HG02759 (cell line): ENCODE measurements around the gene IFNL1.
"Not testable (repeated sequence)": the region's sequence is repeated elsewhere in the genome, so short reads cannot be mapped to it uniquely, and the experiment has no call there.

Experiments used
- ATAC-seq: cut with Tn5 transposase; IDR thresholded peaks from one replicate; pipeline ENCODE4 v1.9.1; 2021; ENCODE audit warnings: mild to moderate bottlenecking, moderate library complexity; ENCODE audit not compliant: unreplicated experiment

The IFNL1 gene

DNA sequence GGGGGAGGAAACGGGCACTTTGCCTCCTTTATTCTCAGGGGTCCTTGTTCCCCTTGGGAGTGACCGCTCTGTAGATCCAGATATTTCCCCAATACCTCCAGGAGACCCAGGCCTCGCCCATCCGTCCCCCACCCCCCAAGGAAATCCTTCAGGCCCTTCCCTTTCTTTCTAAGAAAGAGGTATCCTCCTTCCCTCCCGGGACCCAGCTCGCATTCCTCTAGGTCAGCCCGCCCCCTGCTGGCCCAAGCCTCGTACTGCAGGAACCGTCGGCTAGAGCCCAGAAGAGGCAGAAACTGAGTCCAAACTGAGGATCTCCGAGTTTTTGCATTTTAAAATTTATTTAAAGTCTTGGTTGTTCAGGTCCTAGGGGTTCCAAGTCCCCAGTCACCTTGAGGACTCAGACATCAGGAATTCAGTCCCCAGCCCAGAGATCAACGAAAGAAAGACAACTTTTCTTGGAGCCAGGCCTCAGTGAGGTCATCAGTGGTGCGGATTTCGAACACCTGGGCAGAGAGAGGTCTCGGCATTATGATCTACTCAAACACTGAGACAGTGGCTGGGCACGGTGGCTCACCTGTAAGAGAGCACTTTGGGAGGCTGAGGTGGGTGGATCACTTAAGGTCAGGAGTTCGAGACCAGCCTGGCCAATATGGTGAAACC, 32.0 kb downstream of the IFNL1 start:
- ATAC-seq = no peak

DNA sequence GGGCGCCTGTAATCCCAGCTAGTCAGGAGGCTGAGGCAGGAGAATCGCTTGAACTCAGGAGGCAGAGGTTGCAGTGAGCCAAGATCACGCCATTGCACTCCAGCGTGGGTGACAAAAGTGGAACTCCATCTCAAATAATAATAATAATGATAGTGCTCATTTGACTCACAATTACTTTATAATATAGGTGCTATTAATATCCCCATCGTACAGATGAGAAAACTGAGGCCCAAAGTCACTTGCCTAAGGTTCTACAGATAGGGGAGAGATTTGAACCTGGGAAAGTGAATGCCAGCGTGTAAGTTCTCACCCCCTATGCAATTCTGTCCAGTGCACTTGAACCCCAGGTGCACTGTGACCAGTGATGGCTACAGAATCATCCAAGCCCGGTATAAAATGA, 33.7 kb downstream of the IFNL1 start:
- ATAC-seq = no peak

DNA sequence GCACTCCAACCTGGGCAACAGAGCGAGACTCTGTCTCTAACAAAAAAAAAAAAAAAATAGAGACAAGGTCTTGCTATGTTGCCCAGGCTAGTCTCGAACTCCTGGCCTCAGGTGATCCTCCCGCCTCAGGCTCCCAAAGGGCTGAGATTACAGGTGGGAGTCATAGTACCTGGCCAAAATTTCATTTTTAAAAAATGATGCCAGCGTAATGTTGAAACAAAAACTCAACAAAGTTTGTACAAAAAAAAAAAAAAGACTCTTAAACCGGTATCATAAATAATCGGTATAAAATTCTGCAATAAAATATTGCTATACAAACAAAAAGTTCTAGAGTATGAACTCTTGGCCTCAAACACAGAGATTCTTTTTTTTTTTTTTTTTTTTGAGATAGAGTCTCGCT, 36.1 kb downstream of the IFNL1 start:
- no peak for ATAC-seq

DNA sequence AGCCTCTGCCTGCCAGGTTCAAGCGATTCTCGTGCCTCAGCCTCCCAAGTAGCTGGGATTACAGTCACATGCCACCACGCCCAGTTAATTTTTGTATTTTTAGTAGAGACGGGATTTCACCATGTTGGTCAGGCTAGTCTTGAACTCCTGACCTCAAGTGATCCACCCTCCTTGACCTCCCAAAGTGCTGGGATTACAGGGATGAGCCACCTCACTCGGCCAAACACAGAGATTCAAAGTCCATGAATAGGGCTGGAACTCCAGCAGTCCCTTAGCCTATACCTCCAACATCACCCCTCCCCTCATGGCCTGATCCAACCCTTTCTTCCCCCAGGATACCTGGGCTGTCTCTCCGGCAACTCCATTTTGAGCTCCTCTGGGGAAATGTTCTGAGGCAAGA, 36.5 kb downstream of the IFNL1 start:
- not testable (repeated sequence) for ATAC-seq

DNA sequence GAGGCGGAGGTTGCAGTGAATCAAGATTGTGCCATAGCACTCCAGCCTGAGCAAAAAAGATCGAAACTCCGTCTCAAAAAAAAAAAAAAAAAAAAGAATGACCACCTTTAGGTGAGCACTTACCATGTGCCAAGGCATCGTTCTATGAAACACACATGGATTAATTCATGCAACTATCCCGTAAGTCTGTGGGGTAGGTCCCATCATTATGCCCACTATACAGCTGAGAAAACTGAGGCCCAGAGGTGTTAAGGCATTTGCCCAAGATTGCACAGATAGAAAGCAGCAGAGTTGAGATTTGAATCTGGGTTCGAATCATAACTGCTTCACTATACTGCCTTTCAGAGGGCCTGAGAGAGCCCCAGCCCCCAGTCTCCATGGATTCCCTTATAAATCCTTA, 37.3 kb downstream of the IFNL1 start:
- no peak for ATAC-seq

DNA sequence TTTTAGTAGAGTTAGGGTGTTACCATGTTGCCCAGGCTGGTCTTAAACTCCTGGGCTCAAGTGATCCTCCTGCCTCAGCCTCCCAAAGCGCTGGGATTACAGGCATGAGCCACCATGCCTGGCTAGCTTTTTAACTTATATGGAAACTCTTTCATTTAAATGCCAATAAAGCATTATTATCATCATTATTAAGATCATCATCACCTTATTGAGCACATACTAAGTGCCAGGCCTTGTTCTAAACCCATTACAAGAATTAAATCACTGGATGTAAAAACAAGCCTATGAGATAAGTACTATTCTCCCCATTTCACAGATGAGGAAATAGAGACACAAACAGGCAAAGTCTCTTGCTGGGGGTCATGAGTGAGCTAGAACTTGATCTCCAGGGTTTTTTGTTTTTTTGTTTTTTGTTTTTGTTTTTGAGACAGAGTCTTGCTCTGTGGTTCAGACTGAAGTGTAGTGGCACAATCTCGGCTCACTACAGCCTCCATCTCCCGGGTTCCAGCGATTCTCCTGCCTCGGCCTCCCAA, 38.3 kb downstream of the IFNL1 start:
- ATAC-seq = no peak

DNA sequence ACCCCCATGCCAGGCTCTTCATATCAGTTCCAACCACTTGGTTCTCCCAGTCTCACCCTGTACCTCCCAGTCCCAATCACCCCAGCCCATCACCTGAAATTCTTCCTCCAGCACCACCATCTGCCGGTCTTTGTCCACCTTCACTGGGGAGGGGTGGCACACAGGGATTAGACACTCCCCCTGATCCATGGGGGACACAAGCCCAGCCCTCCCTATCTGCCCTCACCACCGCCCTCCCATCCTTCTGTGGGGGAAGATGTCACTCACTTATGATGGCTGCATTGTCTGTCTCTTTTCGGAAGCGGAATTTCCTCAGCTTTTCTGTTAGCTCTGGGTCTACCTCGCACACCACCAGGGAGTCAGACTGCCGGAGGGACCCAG, 39.0 kb downstream of the IFNL1 start:
- ATAC-seq = no peak

DNA sequence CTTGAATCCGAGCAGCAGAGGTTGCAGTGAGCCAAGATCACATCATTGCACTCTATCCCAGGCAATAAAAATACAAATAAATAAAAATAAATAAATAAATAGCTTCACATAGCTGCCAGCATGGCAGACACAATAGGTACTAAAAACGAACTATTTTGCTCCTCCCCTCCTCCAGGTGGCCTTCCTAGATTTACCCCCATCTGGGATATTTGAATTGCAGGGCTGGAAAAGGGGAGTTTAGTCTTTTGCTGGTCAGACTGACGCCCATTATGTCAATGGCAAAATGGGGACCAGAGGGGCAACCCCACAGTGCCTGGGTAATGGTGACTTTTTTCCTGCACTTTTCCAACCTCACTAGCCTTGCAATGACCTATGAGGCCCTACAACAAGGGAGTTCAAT, 40.3 kb downstream of the IFNL1 start:
- no peak for ATAC-seq

DNA sequence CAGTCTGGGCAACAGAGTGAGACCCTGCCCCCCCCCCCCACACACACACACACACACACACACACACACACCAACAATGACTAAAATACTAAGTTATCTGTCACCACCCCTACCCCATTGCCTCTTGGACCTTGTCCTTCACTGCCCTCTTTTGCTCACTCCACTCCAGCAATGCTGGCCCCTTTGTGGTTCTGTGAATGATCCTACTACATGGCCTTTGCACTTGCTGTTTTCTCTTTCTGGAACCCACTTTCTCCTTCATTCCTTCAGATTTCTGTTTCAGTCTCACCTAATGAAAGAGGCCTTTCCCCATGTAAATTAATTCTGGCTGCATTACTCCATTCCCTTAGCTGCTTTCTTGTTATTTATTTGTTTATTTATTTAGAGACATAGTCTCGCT, 43.5 kb downstream of the IFNL1 start:
- ATAC-seq = no peak

DNA sequence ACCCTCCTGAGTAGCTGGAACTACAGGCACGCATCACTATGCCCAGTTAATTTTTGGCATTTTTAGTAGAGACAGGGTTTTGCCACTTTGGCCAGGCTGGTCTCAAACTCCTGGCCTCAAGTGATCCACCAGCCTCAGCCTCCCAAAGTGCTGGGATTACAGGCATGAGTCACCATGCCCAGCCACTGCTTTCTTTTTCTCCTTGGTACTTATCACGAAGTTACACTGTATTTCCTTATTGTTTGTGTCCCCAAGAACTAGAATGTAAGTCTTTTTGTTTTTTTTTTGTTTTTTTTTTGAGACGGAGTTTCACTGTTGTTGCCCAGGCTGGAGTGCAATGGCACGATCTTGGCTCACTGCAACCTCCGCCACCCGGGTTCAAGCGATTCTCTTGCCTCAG, 43.9 kb downstream of the IFNL1 start:
- not testable (repeated sequence) for ATAC-seq

DNA sequence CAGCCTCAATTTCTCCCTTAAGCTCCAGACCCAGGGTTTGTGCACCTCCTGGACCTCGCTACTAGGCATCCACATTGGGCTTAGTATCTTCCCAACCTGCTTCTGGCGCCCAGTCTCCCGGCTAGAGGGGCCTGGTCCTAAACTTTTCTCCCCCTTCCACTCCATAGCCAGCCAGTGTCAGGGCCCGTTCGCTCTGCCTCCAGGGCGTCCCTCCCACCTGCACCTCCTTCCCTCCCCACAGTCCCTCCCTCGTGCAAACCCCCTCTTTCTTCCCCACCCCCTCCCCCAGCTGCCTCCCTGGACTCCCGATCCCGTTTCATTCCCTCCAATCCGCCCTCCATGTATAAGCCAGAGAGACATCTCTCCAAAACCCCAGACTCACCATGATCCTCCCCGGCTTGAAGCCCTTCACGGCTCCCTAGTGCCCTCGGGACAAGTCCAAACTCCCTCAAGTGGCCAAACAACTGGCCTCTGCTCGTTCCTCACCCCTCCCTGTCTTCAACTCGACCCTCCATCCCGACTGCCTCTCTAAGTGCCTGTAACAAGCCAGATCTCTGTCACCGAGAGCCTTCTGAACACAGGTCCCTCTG, 45.0 kb downstream of the IFNL1 start:
- ATAC-seq = no peak

DNA sequence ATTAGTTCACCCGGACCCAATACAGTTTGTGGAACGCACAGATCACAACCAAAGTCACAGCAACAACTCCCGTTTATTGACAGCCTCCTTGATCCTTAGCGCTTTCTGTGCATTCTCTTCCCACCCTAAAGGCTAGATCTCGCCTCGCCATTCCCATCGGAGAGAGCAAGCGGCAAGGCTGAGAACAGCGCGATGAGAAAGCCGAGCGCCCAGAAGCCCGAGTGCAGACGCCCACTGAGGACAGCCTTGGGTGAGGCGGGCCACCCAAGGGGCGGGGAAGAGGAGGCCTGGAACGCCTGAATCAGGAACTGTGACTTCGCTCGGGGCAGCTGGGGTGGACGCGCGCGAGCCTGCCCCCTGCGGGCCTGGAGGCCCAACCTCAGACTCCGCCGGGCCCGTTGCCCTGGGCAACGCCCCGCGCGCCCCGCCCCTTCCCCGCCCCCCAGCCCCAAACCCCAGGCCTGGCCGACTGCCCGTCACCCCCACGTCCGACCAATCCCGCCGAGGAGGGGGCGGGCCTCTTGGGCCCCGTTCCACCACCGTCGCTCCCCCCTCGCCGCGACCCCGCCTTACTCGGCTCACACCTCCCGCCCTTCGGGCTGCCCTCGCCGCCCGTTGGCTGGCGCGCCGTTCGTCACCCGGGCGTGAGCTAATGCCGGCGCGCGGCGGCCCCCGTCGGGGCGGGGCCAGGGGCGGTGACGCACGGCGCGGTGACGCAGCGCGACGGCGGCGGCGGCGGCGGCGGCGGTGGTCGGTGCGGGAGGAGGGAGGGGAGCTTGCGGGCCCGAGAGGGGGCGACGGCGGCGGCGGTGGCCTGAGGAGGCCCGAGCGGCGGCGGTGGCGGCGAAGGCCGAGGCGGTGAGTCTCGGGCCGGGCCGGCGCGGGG, 45.8 kb downstream of the IFNL1 start, which contains the start of gene SAMD4B:
TSS of gene SAMD4B (plus strand) at position 703 of the 886 bp plus-strand sequence. CDS start 14,473 bp downstream, outside the sequence.
- ATAC-seq = peak; percentile 91

DNA sequence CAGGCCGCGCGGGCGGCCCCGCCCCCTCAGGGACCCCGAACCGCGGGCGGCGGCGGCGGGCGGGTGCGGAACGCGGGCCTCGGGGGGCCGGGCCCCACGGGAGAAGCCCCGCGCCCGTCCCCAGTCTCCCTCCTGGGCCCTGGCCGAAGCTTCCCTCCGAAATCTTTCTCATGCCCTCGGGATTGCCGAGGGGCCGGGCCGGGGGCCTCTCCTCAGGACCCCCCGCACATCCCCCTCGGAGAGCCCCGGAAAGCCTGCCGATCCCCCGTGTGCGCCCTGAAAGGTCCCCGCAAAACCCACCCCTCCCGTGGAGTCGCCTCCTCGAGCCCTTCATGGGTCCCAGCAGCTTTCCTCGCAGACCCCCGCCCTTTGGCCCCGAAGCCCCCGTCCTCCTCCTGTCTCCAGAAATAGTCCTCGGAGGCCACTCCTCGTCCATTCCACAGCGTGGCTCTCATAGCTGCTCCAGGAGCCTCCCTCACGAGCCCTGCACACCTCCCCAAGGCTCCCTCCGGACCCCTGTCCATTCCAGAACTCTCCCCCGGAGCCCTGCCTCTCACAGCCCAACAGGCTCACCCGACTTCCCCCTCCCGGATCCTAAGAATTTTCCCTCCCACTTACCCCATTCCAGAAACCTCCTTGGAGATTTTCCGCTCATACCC, 46.6 kb downstream of the IFNL1 start:
- no peak for ATAC-seq

DNA sequence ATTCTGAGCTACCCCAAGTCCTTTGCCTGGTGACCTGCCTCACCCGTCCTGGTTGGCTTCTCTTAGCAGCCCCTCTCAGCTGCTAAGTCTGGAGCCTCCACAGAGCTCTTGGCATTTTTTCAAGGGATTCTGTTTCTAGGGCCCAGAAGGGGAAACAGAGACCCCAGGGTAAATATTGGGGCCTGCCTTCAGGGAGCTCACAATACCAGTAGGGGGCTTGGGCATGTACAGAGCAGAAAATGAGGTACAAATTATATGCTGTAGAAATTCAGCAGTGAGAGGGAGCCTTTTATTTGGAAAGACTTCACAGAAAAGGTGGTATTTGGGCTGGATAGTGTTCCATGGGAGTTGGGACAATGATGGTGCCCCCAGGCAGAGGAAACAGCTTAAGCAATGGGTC, 49.7 kb downstream of the IFNL1 start:
- no peak for ATAC-seq

DNA sequence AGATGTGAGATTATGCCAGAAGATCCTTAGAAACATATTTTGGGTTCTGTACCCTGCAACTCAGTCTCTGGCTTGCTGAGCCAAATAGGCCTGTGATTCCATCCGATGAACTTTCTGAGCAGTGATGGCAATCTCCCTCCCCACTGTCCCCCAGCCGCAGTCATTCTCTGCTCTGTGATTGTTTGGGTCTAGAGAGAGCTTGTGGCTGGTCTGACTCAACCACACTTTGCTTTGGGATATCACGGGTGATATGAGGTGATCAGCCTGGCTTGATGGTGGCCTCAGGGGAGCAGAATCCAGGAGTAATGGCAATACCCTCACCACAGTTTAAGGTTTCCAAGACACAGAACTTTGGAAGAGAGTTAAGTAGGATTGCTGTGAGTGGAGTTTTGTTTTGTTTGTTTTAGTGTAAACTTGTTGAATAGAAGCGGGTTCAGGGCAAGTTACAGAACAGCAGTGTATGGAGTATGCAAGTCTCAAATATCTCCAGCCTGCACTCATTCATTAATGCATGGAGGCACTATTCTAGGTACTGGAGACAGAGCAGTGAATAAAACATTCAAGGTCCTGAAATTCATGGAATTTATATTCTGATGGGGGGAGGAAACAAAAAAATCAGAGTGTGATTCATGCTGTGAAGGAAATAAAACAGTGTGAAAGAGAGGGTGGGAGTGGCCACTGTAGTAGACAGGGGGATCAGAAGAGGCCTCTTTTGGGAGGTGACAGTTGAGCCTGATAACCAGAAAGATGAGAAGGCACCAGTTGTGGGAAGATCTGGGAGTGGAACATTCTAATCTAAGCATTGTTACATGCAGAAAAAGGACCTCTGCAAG, 51.3 kb downstream of the IFNL1 start:
- ATAC-seq = no peak
